HG03565 (cell line): ENCODE data around the gene PKD2.

Experiments
- ATAC-seq: cut with Tn5 transposase; IDR thresholded peaks from one replicate; pipeline ENCODE4 v1.9.1; 2021; ENCODE audit warnings: mild to moderate bottlenecking, moderate library complexity; ENCODE audit not compliant: unreplicated experiment

The PKD2 gene

GRCh38 chr4:88007304-88008121 lies at the start of gene PKD2:
Gene PKD2, plus strand, starts transcription at chr4:88007635. Its CDS starts 99 bp downstream, at chr4:88007734.
- peak; percentile 65 for ATAC-seq

- no peak for ATAC-seq
Observed at GRCh38 chr4:87961993-87962392, 45.4 kb upstream of the PKD2 start.

GRCh38 chr4:87962398-87963146 lies 44.9 kb upstream of the PKD2 start:
- no peak for ATAC-seq

GRCh38 chr4:87965501-87965975 lies 41.9 kb upstream of the PKD2 start:
- no peak for ATAC-seq

- ATAC-seq = no peak
Observed at GRCh38 chr4:87966095-87966496, 41.3 kb upstream of the PKD2 start.

GRCh38 chr4:87967193-87967592 lies 40.2 kb upstream of the PKD2 start:
- no peak for ATAC-seq

GRCh38 chr4:87970121-87970520 lies 37.3 kb upstream of the PKD2 start:
- no peak for ATAC-seq

GRCh38 chr4:87971866-87972265 lies 35.6 kb upstream of the PKD2 start:
- ATAC-seq = no peak

- ATAC-seq = peak; percentile 87
Observed at GRCh38 chr4:87973283-87974169, 33.9 kb upstream of the PKD2 start.

- ATAC-seq = no peak
Observed at GRCh38 chr4:87974856-87975462, 32.5 kb upstream of the PKD2 start.

GRCh38 chr4:87975466-87975865 lies 32.0 kb upstream of the PKD2 start, which contains the start of gene SPP1:
Gene SPP1, plus strand, starts transcription at chr4:87975714. Its CDS starts 1,182 bp downstream, at chr4:87976896.
- no peak for ATAC-seq

GRCh38 chr4:87977521-87978278 lies 29.7 kb upstream of the PKD2 start:
- no peak for ATAC-seq

GRCh38 chr4:87978681-87979080 lies 28.8 kb upstream of the PKD2 start:
- no peak for ATAC-seq

GRCh38 chr4:87979810-87980209 lies 27.6 kb upstream of the PKD2 start:
- ATAC-seq = no peak

- ATAC-seq = no peak
Observed at GRCh38 chr4:87981486-87981885, 25.9 kb upstream of the PKD2 start.

- ATAC-seq = no peak
Observed at GRCh38 chr4:87982036-87982435, 25.4 kb upstream of the PKD2 start.

- no peak for ATAC-seq
Observed at GRCh38 chr4:87982446-87983010, 24.9 kb upstream of the PKD2 start.

- ATAC-seq = no peak
Observed at GRCh38 chr4:87983996-87984395, 23.4 kb upstream of the PKD2 start.

GRCh38 chr4:87985097-87985886 lies 22.1 kb upstream of the PKD2 start:
- ATAC-seq = peak; percentile 76
